Measurements from ENCODE around the gene HDAC1.
"Not testable (repeated sequence)": the region's sequence is repeated elsewhere in the genome, so short reads cannot be mapped to it uniquely, and the experiment has no call there.

HDAC1 gene

DNA sequence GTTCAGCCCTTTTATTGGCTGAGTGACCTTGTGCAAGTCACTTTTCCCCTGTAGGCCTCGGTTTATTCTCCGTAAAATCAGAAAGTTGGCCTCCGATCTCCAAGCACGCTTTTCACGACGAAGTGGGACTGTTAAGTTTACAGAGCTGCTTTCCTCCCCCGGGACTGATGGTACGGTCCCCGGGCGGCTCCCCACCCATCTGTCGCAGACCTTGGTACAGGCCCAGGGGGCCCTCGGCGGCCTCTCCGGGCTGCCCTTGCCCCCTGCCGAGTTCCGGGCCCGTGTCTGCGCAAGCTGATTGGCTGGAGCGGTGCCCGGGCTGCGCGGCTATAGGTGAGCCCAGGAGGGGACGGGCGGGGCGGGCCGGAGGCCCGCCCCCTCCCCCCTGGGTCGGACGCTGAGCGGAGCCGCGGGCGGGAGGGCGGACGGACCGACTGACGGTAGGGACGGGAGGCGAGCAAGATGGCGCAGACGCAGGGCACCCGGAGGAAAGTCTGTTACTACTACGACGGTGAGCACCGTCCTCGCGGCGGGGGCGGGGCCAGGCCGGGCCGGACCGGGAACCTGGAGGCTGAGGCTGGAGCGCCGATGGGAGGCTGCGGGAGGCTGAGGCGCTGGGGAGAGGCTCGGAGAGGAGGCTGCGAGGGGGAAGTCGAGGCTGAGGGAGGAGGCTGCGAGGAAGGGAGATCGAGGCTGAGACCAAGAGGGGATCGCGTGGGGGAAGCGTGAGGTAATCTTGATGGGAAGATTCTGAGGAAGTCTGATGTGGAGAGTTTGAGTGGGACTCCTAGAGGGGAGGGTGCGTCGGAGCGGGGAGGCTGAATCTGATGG, at the start of gene HDAC1:
Gene HDAC1, plus strand, starts transcription at position 376 of the 831 bp plus-strand sequence. Its CDS starts 87 bp downstream, at position 463.
- peak; percentile 87 for DNase-seq

DNA sequence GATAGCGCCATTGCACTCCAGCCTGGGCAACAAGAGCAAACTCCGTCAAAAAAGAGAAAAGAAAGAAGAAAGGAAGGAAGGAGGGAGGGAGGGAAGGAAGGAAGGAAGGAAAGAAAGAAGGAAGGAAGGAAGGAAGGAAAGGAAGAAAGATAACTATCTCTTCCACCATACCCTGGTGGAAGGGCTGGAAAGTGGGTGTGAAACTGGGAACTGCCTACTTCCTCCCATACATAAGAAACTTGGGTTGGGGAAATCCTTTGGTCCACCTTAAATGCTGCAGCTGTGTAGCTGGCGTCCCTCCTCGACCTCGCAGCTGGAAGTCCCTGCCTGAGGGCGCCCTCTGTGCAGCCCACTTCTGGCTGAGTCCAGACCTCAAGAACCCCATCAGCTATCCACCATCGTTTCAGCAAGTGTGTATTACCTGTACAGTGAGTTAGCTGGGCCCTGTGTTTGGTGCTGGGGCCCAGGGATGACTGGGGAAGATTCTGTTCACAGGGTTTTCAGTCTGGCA, 49.5 kb upstream of the HDAC1 start:
- no peak for DNase-seq

DNA sequence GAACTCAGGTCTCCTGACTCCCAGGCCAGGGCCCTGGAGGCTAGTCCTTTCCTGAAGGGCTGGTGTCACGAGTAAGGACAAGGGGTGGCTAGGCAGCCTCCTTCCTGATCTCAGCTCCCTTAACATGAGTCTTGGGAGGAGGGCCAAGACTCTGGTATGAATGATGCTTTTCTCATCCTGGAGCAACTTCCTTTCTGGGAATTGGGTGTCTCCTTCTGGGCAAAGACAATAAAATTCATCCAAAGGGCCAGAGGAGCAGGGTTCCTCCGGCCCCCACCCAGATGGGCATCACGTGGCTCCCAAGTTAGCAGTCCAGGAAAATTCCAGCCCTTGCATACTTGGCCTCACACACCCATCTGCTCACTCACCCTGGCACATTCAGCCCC, 45.0 kb upstream of the HDAC1 start, which contains the start of gene FAM167B:
Gene FAM167B, plus strand, starts transcription at position 335 of the 386 bp plus-strand sequence. CDS start 200 bp downstream, outside the sequence.
- no peak for DNase-seq

DNA sequence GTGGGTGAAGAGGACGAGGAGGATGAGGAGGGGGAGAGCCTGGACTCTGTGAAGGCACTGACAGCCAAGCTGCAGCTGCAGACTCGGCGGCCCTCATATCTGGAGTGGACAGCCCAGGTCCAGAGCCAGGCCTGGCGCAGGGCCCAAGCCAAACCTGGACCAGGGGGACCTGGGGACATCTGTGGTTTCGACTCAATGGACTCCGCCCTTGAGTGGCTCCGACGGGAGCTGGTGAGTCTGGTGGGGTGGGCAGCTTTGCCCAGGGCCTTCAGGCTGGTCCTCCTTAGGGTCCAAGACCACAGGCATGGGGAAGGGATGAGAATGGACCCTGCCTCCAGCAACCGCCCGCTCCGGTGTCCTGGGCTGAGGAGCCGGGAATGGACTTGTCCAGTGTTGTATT, 44.4 kb upstream of the HDAC1 start:
- no peak for DNase-seq

DNA sequence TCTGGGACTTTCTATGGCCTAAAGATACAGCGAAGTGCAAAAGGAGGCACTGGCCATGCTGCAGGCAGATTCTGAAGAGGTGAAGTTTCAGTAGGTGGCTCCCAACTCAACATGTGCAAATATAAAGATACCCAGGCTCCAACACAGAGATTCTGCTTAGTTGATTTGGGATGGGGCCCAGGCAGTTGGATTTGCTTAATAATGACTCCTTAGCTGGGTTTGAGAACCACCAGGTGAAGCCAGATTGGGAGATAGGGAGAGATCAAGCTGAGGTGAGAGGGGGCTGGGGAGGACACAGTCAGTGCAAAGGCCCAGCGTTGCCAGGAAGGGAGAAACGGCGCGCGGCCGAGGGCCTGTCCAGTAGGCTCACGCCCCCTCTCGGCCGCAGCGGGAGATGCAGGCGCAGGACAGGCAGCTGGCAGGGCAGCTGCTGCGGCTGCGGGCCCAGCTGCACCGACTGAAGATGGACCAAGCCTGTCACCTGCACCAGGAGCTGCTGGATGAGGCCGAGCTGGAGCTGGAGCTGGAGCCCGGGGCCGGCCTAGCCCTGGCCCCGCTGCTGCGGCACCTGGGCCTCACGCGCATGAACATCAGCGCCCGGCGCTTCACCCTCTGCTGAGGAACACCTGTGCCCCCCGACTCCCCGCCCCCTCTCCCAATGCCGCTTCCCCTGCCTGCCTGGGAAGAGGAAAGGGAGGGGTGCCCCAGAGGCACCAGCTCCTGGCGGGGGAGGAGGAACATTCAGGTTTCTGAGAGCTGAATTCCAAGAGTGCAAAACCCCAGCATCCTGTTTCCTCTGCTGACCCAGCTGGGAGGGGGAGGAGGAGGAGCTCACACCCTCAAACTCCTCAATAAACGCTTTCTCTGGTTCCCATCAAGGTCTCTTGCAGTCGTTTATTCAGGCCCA, 43.6 kb upstream of the HDAC1 start:
- DNase-seq: no peak

DNA sequence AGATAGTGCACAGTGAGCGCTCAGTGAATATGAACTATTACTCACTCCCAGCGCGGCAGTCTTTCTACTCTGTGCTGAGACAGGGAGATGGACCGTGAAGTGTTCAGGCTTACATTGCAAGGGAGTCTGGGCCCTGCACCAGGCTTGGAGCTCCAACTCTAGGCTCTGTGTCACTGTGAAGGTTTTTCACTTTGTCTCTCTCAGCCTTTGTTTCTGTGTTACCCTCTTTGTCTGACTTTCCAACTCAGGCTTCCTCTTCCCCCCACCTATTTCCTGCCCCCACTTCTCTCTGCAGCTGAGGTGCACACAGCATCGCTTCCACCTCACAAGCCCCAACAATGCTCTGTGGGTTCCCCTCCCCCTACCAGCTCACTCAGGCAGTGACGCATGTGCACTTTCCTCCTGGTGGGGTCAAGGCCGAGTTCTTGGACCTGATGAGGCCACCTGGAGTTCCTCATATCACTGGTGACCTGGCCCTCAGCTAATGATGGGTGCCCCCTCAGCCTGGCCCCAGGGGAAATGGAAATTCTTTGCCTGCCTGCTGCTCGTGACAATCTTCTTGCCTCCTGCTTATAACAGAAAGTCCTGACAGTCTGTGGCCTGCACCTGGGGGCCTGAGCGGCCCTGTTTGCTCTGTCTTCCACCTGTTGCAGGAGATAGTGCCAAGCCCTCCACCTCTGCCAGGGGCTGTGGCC, 41.9 kb upstream of the HDAC1 start:
- DNase-seq: no peak

DNA sequence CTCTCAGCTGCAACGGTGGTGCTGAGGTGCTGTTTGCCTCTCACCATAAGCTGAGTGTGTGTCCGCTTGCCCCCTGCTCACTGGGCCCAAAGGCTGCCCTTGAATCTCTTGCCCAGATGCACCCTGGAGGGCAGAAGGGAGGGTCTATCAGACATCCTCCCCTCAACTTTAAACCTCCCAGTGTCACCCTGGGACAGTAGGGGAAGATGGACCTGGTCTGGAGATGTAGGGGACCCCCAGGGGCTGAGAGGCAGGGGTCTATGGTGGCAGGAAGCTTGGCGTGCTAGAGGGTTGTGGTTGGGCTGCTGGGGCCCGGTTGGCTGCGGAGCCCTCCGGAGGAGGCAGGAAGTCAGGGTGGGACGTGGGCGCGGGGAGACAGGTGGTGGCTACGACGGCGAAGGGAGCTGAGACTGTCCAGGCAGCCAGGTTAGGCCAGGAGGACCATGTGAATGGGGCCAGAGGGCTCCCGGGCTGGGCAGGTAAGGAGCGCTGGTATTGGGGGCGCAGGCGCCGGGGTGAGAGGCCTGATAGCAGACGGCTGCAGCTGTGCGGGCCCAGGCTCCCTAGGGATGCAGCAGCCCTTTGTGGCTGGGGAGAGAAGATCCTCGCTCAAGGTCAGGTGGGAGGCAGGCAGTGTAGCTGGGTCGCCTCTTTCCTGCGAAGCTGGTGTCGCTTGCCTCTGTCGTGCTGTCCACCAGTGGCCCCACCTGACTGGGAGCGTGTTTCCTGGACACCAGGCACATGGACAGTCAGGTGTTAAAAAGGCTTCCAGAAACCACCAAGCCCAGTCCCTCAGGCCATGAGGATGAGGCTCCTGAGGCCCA, 40.8 kb upstream of the HDAC1 start, which contains the start of gene LCK:
Gene LCK, plus strand, starts transcription at position 373 of the 824 bp plus-strand sequence. CDS start 23,065 bp downstream, outside the sequence.
- no peak for DNase-seq

DNA sequence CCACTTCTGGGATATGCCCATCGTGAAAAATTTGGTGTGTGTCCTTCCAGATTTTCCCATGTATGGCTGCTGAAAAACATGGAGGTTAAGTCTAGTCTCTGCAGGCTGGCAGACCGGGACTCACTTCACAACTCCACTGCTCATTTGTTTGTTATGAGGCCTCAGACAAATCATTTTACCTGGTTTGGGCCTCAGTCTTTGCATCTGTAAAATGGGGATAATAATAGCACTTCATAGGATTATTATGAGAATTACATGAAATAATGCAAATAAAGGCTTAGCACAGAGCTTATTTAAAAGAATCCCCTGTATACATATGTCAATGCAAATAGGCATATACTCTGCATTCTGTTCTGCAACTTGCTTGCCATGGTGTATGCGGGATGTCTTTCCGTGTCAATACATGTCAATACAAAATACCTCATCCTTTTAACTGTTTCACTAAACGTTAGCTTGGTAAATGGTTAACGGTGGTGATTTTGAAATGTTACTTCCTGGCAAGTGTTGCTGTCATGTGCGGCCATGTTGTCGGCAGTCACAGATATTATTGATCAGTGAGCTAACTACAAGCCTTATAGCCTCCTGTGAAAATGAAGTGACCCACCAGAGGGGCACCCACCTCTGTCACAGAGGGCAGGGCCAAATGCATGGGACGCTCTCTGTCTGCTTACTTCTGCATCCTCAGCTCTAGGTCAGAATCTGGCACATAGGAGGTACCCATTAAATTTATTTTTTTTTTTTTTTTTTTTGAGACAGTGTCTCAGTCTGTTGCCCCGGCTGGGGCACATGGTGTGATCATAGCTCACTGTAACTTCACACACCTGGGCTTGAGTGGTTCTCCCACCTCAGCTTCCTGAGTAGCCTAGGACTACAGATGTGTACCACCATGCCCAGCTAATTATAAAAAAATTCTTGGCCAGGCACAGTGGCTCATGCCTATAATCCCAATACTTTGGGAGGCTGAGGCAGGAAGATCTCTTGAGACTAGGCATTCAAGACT, 36.5 kb upstream of the HDAC1 start:
- no peak for DNase-seq

DNA sequence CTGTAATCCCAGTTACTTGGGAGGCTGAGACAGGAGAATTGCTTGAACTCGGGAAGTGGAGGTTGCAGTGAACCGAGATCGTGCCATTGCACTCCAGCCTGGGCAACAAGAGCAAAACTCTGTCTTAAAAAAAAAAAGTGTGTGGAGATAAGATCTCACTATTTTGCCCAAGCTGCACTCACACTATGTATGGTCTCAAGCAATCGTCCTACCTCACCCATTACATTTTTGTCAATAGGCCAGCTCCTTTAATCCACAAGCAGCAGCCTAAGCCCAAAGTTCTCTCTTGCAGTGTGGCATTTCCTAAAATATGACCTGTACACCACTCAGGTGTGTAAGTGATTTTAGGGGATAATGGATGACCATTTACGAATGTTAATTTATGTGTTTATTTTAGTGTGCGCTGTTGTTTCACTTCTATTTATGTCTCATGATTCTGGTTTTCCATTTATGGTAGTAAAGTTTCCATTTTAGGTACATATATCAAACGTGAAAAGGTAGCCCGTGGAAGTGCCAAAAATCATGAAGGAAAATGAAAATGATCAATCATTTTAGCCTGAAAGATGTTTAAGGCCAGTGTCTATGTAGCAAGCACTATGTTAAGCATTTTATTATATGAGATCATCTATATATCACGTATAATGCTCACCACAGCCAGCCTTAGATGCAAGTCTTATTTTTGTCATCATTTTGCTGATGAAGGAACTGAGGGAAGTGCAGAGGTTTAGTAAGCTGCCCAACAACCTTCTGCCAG, 35.2 kb upstream of the HDAC1 start:
- no peak for DNase-seq

DNA sequence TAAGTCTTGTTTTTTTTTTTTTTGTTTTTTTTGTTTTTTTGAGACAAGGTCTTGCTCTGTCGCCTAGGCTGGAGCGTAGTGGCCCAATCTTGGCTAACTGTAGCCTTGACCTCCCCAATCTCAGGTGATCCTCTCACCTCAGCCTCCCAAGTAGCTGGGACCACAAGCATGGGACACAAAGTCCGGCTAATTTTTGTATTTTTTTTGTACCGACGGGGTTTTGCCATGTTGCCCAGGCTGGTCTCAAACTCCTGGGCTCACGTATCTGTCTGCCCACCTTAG, 34.7 kb upstream of the HDAC1 start:
- DNase-seq: no peak

DNA sequence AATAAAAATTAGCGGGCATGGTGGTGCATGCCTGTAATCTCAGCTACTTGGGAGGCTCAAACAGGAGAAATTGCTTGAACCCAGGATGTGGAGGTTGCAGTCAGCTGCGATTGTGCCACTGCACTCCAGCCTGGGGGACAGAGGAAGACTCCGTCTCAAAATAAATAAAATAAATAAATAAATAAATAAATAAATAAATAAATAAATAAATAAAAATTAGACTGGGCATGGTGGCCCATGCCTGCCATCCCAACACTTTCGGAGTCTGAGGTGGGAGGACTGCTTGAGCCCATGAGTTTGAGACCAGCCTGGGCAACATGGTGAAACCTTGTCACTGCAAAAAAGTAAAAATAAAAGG, 28.7 kb upstream of the HDAC1 start:
- DNase-seq: not testable (repeated sequence)

DNA sequence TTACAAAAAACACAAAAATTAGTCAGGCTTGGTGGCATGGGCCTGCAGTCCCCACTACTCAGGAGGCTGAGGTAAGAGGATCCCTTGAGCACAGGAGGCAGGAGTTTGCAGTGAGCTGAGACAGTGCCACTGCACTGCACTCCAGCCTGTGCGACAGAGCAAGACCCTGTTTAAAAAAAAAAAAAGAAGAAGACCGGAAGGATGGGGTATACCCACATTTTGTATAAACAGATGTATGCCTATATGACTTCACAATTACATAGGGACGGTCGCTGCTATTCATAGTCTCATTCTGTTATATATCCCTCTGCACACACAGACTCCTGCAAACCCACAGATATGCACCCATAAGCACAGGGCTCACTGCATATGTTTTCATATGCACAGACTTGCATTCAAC, 28.1 kb upstream of the HDAC1 start:
- DNase-seq: no peak

DNA sequence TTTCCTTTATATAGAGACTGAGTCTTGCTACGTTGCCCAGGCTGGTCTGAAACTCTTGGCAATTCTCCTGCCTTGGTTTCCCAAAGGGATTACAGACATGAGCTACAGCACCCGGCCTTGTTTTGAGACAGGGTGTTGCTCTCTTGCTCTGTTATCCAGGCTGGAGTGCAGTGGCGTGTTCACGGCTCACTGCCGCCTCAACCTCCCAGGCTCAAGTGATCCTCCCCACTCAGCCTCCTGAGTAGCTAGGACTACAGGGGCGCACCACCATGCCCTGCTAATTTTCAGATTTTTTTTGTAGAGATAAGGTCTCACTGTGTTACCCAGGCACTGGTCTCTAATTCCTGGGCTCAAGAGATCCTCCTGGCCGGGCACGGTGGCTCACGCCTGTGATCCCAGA, 26.0 kb upstream of the HDAC1 start:
- DNase-seq: no peak

DNA sequence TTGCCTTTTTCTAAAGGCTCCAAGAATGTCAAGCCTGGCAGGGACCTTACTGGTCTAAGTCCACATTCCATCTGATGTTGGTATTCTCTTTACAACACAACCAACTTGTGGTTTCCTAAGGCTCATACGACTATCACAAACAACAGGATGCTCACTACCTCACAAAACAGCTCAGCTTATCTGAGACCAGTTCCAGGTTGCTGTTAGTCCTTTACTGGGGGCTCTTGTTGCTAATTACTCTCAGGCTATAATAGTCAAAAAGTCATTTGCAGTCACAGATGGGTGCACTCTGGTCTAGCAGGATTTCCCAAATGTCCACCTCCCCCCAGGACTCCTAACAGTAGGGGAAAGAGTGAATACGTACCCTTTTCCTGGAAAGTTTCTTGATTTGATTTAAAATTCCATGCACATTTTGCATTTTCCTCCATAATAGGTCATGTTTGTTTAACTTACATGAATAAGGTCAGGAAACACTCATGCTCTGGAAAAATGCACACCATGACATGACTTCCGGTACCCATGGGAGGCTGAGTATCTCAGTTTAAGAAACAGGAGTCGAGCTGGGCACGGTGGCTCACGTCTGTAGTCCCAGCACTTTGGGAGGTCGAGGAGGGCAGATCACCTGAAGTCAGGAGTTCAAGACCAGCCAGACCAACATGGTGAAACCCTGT, 24.8 kb upstream of the HDAC1 start:
- DNase-seq: no peak

DNA sequence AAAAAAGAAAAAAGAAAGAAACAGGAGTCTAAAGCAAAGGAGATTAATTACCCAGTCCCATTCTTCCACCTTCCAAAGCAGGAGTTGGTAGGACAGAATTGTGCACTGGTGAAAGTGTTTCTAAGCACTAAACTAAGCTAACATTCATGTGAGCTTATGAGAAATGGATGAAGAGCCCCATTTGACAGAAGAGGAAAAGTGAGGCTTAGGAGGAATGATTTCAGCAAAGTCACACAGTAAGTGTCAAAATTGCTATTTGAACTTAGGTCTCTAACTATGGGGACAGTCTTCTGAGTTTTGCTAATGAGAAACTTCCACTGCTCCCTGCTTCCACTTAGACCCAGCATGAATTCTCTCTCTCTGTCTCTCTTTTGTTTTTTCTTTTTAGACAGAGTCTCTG, 22.1 kb upstream of the HDAC1 start:
- no peak for DNase-seq

DNA sequence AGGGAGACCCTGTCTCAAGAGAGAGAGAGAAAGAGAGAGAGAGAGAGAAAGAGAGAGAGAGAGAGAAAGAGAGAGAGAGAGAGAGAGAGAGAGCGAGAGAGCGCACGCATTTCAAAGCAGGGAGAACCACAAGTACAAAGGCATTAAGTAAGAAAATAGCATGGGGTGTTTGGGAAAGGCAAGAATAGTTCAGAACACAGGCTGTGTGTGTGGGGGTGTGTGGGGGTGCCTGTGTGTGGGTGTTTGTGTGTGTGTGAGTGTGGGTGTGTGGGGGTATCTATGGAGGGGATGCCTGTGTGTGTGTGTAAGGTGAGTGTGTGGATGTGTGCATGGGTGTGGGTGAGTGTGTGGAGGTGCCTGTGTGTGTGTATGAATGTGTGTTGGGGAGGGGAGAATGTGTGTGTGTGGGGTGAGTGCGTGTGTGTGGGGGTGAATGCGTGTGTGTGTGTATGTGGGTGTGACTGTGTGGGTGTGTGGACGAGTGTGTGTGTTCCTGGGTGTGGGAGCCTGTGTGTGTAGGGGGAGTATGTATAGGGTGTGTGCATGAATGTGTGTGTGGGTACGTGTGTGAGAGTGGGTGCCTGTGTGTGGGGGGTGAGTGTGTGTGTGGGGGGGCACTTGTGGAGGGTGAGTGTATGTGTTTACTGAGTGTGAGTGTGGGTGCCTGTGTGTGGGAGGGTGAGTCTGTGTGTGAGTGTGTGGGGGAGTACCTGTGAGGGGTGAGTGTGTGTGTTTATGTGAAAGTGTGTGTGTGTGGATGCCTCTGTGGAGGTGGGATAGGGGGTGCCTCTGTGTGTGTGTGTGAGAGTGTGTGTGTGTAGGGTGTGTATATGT, 19.1 kb upstream of the HDAC1 start:
- DNase-seq: no peak

DNA sequence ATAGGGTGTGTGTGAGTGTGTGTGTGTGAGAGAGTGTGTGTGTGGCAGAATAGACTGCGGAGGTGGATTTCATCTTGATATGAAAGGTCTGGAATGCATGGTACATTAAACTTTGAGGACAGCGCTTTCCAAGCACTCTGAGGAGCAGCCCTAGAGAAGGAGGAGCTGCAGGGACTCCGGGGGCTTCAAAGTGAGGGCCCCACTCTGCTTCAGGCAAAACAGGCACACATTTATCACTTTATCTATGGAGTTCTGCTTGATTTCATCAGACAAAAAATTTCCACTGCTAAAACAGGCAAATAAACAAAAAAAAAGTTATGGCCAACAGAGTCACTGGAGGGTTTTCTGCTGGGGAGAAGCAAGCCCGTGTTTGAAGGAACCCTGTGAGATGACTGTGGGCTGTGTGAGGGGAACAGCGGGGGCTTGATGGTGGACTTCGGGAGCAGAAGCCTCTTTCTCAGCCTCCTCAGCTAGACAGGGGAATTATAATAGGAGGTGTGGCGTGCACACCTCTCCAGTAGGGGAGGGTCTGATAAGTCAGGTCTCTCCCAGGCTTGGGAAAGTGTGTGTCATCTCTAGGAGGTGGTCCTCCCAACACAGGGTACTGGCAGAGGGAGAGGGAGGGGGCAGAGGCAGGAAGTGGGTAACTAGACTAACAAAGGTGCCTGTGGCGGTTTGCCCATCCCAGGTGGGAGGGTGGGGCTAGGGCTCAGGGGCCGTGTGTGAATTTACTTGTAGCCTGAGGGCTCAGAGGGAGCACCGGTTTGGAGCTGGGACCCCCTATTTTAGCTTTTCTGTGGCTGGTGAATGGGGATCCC, 18.3 kb upstream of the HDAC1 start:
- no peak for DNase-seq
